Measurements from ENCODE around the gene KRT35. TPM values are rescaled to one million over a fixed set of nuclear protein-coding genes. Genes with fewer than 3 reads are reported as not detected.

Gene KRT35
- total RNA-seq, 2 donors from 2014 or later = not detected

GRCh38 chr17:41429667-41430066, 51.3 kb downstream of the KRT35 start:
- Histone ChIP-seq H3K36me3 (no peaks in the 10 kb centered on the region), H3K4me3 (no peak overlapping the region), H3K27ac (no peak overlapping the region), H3K27me3 (replicated peaks; ENCODE audit: insufficient read depth) (no peaks in the 10 kb centered on the region), H3K9me3 (no peaks in the 10 kb centered on the region), H3K4me1 (ENCODE audit: control insufficient read depth in 1 of 2, low read depth in 2 of 2) (no peaks in the 10 kb centered on the region)
- ATAC-seq (ENCODE audit: insufficient number of reproducible peaks, low FRiP score, low read depth) = no peak
- no peak for DNase-seq (ENCODE audit: low spot score)
- TF ChIP-seq, protein P1, sequence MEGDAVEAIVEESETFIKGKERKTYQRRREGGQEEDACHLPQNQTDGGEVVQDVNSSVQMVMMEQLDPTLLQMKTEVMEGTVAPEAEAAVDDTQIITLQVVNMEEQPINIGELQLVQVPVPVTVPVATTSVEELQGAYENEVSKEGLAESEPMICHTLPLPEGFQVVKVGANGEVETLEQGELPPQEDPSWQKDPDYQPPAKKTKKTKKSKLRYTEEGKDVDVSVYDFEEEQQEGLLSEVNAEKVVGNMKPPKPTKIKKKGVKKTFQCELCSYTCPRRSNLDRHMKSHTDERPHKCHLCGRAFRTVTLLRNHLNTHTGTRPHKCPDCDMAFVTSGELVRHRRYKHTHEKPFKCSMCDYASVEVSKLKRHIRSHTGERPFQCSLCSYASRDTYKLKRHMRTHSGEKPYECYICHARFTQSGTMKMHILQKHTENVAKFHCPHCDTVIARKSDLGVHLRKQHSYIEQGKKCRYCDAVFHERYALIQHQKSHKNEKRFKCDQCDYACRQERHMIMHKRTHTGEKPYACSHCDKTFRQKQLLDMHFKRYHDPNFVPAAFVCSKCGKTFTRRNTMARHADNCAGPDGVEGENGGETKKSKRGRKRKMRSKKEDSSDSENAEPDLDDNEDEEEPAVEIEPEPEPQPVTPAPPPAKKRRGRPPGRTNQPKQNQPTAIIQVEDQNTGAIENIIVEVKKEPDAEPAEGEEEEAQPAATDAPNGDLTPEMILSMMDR (IDR thresholded peaks at IDR 0.05) = no peak

DNA sequence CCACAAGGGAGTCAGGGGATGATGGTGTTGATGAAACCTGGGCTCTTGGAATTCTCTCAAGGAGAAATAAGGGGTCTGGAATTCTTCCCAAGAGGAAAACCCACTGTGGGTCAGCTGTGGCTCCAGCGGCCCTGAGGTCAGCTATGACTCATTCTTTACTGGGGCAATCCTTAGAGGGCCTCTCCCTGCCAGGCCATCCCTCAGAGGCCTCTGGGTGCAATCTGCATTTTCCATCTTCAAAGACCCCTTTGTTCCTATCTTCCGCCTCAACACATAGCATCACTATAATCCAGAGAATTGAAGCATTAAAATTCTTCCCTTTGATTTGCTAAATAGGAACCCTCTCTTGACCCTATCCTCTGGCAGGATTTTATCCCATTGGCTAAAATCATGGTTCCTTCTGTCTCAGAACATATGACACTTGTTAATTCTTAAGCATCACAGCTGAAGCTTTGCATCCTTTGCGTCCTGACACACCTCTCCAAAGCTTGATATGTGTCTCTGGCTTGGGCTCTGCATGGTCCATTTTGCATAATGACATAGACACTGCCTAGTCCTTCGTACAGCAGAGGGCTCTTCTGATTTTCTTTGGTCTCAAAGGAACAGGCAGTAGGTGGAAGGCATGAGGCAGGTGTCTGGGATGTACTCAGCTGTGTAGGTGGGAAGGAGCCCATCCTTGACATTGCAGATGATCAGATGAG, 52.2 kb downstream of the KRT35 start:
- ATAC-seq (ENCODE audit: insufficient number of reproducible peaks, low FRiP score, low read depth) (no peak), DNase-seq (ENCODE audit: low spot score) (no peak)
- H3K27ac ChIP-seq = no peak overlapping the region
- no peaks in the 10 kb centered on the region for H3K27me3 ChIP-seq (replicated peaks; ENCODE audit: insufficient read depth)
- TF ChIP-seq, protein P1 (IDR thresholded peaks at IDR 0.05) = no peak
- no peaks in the 10 kb centered on the region for H3K4me1 ChIP-seq (ENCODE audit: control insufficient read depth in 1 of 2, low read depth in 2 of 2)
- H3K9me3 ChIP-seq = no peaks in the 10 kb centered on the region
- no peak overlapping the region for H3K4me3 ChIP-seq
- no peaks in the 10 kb centered on the region for H3K36me3 ChIP-seq

Other genes starting within 250 kb of the KRT35 start
- gene KRTAP9-3, start 248.7 kb downstream of the KRT35 start, total RNA-seq = not detected
- not detected for gene KRTAP9-8, start 243.2 kb downstream of the KRT35 start, total RNA-seq
- not detected for gene KRTAP9-4, start 231.5 kb downstream of the KRT35 start, total RNA-seq
- not detected for gene KRTAP9-9, start 225.8 kb downstream of the KRT35 start, total RNA-seq
- gene KRTAP9-6, start 215.8 kb downstream of the KRT35 start, total RNA-seq = not detected
- gene KRTAP9-7, start 205.5 kb downstream of the KRT35 start, total RNA-seq = not detected
- gene KRTAP29-1, start 178.3 kb downstream of the KRT35 start, total RNA-seq = not detected
- gene KRTAP16-1, start 171.8 kb downstream of the KRT35 start, total RNA-seq = not detected
- not detected for gene KRTAP17-1, start 165.4 kb downstream of the KRT35 start, total RNA-seq
- not detected for gene KRT33A, start 130.3 kb downstream of the KRT35 start, total RNA-seq
- not detected for gene KRT33B, start 111.3 kb downstream of the KRT35 start, total RNA-seq
- gene KRT34, start 98.8 kb downstream of the KRT35 start, total RNA-seq = not detected
- gene KRT31, start 83.5 kb downstream of the KRT35 start, total RNA-seq = not detected
- gene KRT37, start 56.6 kb downstream of the KRT35 start, total RNA-seq = not detected
- not detected for gene KRT38, start 40.2 kb downstream of the KRT35 start, total RNA-seq
- gene KRT32, start 13.8 kb downstream of the KRT35 start, total RNA-seq = not detected
- gene KRT36, start 8.8 kb upstream of the KRT35 start, total RNA-seq = not detected
- 1 to 10 TPM in 1 of 2 donors, not detected in 1; 1.4 TPM for gene KRT13, start 24.5 kb upstream of the KRT35 start, total RNA-seq
- gene KRT15, start 37.7 kb upstream of the KRT35 start, total RNA-seq = under 1 TPM in 1 of 2 donors, not detected in 1; 0.68 TPM
- 10 to 100 TPM in 1 of 2 donors, 1 to 10 TPM in 1; 2.4 to 66.8 TPM for gene KRT19, start 47.2 kb upstream of the KRT35 start, total RNA-seq
- gene KRT9, start 90.9 kb upstream of the KRT35 start, total RNA-seq = under 1 TPM in 1 of 2 donors, not detected in 1; 0.42 TPM
- 10 to 100 TPM in 1 of 2 donors, 1 to 10 TPM in 1; 6.9 to 18.7 TPM for gene KRT14, start 105.7 kb upstream of the KRT35 start, total RNA-seq
- gene KRT16, start 131.6 kb upstream of the KRT35 start, total RNA-seq = 10 to 100 TPM in 1 of 2 donors, 1 to 10 TPM in 1; 6.5 to 16.8 TPM
- 10 to 100 TPM; 74.7 to 87.1 TPM for gene KRT17, start 143.4 kb upstream of the KRT35 start, total RNA-seq
- 100 to 1,000 TPM; 167 to 318 TPM for gene EIF1, start 207.7 kb upstream of the KRT35 start, total RNA-seq
- gene GAST, start 231.2 kb upstream of the KRT35 start, total RNA-seq = not detected